NB4 (cell line): ENCODE data around the gene LCE3A.

ENCODE experiments used
- MYC ChIP-seq: IDR thresholded peaks from 2 replicates; pipeline ENCODE4 v1.6.1; 2011; ENCODE audit warnings: low read depth, low read length
- POLR2A ChIP-seq: IDR thresholded peaks from 2 replicates; pipeline ENCODE4 v1.6.1; 2011; ENCODE audit warnings: mild to moderate bottlenecking; ENCODE audit not compliant: insufficient read length; ENCODE audit errors: extremely low read depth
- TF ChIP-seq, protein P1 (sequence below): IDR thresholded peaks from one replicate; pipeline ENCODE4 v1.5.1; 2012; ENCODE audit warnings: low read depth, low read length
- TF ChIP-seq, protein P2 (sequence below): IDR thresholded peaks from 2 replicates; pipeline ENCODE4 v1.6.1; 2011; ENCODE audit warnings: low read depth, low read length

DNA sequence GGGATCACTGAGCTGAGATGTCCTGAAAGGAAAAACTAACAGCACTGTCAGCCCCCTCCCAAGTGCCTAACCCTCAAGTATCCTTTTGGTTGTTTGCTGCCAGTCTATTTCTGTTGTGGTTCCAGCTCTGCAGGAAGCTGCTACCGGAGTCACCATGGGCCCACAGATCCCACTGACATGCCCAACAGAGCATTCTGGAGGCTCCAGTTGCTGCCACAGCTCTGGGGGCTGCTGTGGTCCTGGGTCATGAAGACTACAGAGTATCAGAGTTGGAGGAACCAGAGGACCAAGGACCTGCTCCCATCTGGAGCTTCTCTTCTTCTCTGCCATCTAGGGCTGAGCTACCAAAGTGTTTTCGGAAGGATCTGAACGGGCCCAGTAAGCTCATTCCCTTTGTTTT is 910 bp downstream of the LCE3A start:
- TF ChIP-seq, protein P1, sequence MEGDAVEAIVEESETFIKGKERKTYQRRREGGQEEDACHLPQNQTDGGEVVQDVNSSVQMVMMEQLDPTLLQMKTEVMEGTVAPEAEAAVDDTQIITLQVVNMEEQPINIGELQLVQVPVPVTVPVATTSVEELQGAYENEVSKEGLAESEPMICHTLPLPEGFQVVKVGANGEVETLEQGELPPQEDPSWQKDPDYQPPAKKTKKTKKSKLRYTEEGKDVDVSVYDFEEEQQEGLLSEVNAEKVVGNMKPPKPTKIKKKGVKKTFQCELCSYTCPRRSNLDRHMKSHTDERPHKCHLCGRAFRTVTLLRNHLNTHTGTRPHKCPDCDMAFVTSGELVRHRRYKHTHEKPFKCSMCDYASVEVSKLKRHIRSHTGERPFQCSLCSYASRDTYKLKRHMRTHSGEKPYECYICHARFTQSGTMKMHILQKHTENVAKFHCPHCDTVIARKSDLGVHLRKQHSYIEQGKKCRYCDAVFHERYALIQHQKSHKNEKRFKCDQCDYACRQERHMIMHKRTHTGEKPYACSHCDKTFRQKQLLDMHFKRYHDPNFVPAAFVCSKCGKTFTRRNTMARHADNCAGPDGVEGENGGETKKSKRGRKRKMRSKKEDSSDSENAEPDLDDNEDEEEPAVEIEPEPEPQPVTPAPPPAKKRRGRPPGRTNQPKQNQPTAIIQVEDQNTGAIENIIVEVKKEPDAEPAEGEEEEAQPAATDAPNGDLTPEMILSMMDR: no peak
- TF ChIP-seq, protein P2, sequence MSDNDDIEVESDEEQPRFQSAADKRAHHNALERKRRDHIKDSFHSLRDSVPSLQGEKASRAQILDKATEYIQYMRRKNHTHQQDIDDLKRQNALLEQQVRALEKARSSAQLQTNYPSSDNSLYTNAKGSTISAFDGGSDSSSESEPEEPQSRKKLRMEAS: no peak
- no peak for TF ChIP-seq POLR2A
- TF ChIP-seq MYC: no peak
